Brain pericyte (primary cell): ENCODE measurements around the gene SKOR1.

Source experiments
- DNase-seq: peaks from one replicate; pipeline ENCODE4 v3.0.0-alpha.2; 2012; ENCODE audit warnings: low read depth, low spot score

The SKOR1 gene

GRCh38 chr15:67794832-67795574, 30.3 kb upstream of the SKOR1 start:
- DNase-seq = no peak

- no peak for DNase-seq
Observed at GRCh38 chr15:67796196-67797127, 28.8 kb upstream of the SKOR1 start.

- no peak for DNase-seq
Observed at GRCh38 chr15:67799801-67800205, 25.5 kb upstream of the SKOR1 start.

DNA sequence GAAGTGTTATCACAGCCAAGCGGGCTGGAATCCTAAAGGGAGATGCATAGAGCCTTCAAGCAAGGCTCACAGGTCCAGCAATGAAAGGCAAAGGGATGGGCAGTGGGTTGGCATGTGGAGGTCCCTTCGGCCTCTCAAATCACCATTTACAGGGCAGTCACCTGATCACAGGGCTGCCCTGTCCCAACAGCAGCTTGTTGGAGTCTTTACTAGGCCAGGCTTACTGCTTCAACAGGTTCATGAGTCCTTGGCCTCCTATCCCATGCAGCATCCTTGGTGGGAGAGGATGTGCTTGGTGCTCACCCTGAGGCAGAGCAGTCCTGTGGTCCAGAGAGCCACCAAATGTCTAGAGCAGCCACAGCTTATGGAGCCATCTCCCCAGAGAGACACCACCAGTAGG, 24.2 kb upstream of the SKOR1 start:
- no peak for DNase-seq

GRCh38 chr15:67801926-67802914, 23.1 kb upstream of the SKOR1 start:
- DNase-seq = no peak

- no peak for DNase-seq
Observed at GRCh38 chr15:67803299-67803698, 22.0 kb upstream of the SKOR1 start.

GRCh38 chr15:67803996-67804843, 21.1 kb upstream of the SKOR1 start:
- no peak for DNase-seq

DNA sequence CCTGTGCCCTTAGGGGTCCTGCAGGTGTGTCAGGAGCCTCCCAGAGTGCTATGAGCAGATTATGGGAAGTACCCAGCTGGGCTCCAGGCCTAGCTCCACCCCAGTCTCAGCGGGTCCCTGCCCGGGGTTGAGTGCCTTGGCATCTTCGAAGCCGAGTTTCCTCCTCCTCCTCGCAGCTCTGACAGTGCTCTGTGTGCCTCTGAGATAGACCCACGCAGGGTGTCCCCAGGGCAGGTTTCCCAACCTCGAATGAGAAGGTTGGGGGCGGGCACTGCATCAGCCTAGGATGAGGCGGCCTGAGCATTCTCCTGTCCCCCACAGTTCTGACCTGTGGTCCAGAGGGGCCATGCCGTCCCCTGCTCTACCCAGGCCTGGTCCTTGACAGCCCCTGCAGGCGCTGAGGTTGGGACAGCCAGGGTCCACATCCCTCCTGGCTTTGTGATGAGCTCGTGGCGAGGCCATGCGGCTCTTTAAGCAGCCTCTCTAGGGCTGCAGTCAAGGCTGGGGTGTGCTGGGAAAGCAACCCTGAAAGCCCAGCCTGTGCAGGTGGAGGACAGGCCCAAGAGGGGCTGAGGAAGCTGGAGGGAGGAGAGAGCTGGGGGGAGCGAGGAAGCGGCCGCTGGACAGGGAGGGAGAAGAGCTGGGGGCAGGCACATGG, 20.2 kb upstream of the SKOR1 start:
- no peak for DNase-seq

DNA sequence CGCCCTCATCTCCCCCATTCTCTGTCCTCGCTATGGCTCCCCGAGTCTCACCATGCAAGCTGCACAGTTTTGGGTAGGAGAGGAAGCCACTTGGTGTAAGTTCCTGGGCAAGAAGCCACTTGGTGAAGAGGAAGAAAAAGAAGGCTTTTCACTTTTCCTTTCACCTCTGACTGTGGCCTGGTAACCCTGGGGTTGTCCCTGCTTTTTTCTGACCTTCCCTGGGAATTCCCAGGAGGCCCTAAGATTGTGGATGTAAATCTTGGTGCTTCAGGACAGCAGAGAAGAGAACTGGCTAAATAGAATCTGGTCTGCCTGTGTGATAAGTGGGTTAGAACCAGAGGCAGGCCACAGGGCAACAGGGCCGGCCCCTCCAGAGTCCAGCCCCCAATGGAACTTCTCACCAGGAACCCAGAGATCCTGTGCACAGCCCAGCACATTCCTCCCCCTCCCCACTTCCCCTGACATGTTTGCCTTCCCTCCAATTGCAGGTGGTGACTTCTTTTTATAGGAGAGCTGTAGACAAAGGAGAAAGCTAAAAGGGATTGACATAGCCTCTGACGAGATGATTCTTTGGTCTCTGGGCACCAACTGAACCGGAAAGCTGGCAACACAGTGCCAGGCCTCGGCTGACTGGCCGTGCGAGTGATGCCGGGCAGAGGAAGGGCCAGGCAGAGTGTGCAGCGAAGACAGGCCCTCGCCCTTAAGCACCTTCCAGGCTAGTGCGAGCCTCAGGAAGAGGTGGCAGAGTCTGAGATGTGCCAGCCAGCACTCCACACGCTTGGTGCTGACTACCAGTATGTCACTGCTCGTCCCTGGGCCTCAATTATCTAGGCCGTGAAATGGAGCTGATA, 19.4 kb upstream of the SKOR1 start:
- DNase-seq = no peak

- DNase-seq = no peak
Observed at GRCh38 chr15:67806536-67806935, 18.8 kb upstream of the SKOR1 start.

GRCh38 chr15:67807141-67807540, 18.2 kb upstream of the SKOR1 start:
- no peak for DNase-seq

DNA sequence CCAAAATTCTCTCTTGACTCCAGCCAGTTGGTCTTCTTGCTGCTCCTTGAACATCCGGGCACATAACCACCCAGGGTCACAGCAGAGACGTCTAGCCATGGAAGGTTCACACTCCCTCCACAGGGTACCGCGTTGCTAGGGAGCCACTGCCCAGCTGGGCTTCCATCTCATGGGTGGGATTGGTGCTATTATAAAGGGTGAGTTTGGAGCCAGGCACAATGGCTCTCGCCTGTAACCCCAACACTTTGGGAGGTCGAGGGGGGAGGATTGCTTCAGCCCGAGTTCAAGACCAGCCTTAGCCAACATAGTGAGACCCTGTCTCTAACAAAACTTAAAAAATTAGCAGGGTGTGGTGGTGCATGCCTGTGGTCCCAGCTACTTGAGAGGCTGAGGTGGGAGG, 17.5 kb upstream of the SKOR1 start:
- no peak for DNase-seq

GRCh38 chr15:67808821-67809220, 16.5 kb upstream of the SKOR1 start:
- no peak for DNase-seq

- DNase-seq = no peak
Observed at GRCh38 chr15:67809441-67809840, 15.9 kb upstream of the SKOR1 start.

GRCh38 chr15:67809866-67810265, 15.4 kb upstream of the SKOR1 start:
- DNase-seq = no peak

DNA sequence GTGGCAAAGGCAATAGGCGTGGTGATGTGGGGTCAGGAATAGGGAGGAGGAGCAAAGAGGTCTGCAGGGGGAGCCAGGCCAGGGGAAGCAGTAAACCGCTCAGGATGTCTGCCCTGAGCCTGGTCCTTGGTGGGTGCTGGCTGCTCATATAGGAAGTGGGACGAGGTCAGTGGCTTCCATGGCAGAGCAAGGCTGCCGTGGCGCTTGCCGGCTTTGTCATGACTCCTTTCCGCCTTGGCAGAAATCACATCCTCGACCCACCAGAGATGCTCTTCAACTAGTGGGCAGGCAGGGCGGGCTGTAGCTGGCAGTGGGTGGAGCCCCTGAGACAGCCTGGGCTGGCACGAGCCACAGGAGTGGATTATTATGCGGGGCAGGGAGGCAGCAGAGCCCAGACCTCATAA, 13.1 kb upstream of the SKOR1 start:
- DNase-seq = no peak

- DNase-seq = no peak
Observed at GRCh38 chr15:67813104-67813634, 12.1 kb upstream of the SKOR1 start.

- no peak for DNase-seq
Observed at GRCh38 chr15:67815036-67815592, 10.2 kb upstream of the SKOR1 start.

- no peak for DNase-seq
Observed at GRCh38 chr15:67816668-67817067, 8.6 kb upstream of the SKOR1 start.
